GM12873 (cell line): ENCODE data around the gene ALPK3.

Experiments used
- CTCF ChIP-seq: IDR thresholded peaks from 2 replicates; pipeline ENCODE4 v1.5.1; 2012; ENCODE audit warnings: low read depth, mild to moderate bottlenecking, moderate library complexity, low read length, control low read depth; ENCODE audit not compliant: insufficient read depth; ENCODE audit errors: missing control alignments

ALPK3 gene

GRCh38 chr15:84885801-84886200 lies 68.6 kb downstream of the ALPK3 start:
- no peak for TF ChIP-seq CTCF

- no peak for TF ChIP-seq CTCF
These were observed 69.2 kb downstream of the ALPK3 start for GRCh38 chr15:84886211-84886983.

- TF ChIP-seq CTCF = no peak
These were observed 69.8 kb downstream of the ALPK3 start for GRCh38 chr15:84886984-84887299.

- no peak for TF ChIP-seq CTCF
These were observed 70.8 kb downstream of the ALPK3 start for GRCh38 chr15:84887938-84888337.

- no peak for TF ChIP-seq CTCF
These were observed 71.5 kb downstream of the ALPK3 start for GRCh38 chr15:84888639-84889038.

GRCh38 chr15:84889313-84889990 lies 72.3 kb downstream of the ALPK3 start:
- TF ChIP-seq CTCF = no peak

GRCh38 chr15:84889991-84890669 lies 73.0 kb downstream of the ALPK3 start:
- no peak for TF ChIP-seq CTCF
